OCI-LY3 (cell line): ENCODE results near the gene NR2F1-AS1.

Experiments
- H2AFZ ChIP-seq: fragments of 200-600, 300-600 bp; shearing (Covaris generic); 2 replicates; pipeline ENCODE4 v1.6.0; 2014; ENCODE audit warnings: antibody characterized with exemption, low read depth, low read length
- H3K27ac ChIP-seq: fragments of 200-600, 300-600 bp; sonication (generic); 2 replicates; pipeline ENCODE4 v1.5.1; 2014; ENCODE audit warnings: mild to moderate bottlenecking, low read length, moderate library complexity, mixed read lengths
- H3K27me3 ChIP-seq: fragments of 200-600, 300-600 bp; sonication (generic); 2 replicates; pipeline ENCODE4 v1.6.1; 2014; ENCODE audit warnings: low read depth, low read length, mixed read lengths
- H3K36me3 ChIP-seq: fragments of 200-600, 300-600 bp; sonication (generic); replicated peaks from 2 replicates; pipeline ENCODE3; 2014; ENCODE audit warnings: low read depth, low read length, mixed read lengths
- H3K4me1 ChIP-seq: fragments of 300-600, 200-600 bp; sonication (generic); 2 replicates; pipeline ENCODE4 v1.6.1; 2014; ENCODE audit warnings: low read length, mixed read lengths
- H3K4me2 ChIP-seq: fragments of 200-600, 300-600 bp; sonication (generic); 2 replicates; pipeline ENCODE4 v1.6.1; 2014; ENCODE audit warnings: low read length, mixed read lengths
- H3K4me3 ChIP-seq: fragments of 300-600, 200-600 bp; sonication (generic); 2 replicates; pipeline ENCODE4 v1.5.1; 2014; ENCODE audit warnings: antibody characterized with exemption, mild to moderate bottlenecking, low read length, moderate library complexity
- H3K79me2 ChIP-seq: fragments of 300-600, 200-600 bp; shearing (Covaris generic); 2 replicates; pipeline ENCODE4 v1.6.1; 2014; ENCODE audit warnings: mild to moderate bottlenecking, low read length, mixed read lengths
- H3K9ac ChIP-seq: fragments of 300-600, 200-600 bp; shearing (Covaris generic); 2 replicates; pipeline ENCODE4 v1.6.0; 2014; ENCODE audit warnings: mild to moderate bottlenecking, low read length, moderate library complexity
- H3K9me3 ChIP-seq: fragments of 200-600, 300-600 bp; shearing (Covaris generic); 2 replicates; pipeline ENCODE4 v1.6.1; 2014; ENCODE audit warnings: low read length, mixed read lengths; ENCODE audit not compliant: insufficient read depth
- H4K20me1 ChIP-seq: fragments of 200-600, 300-600 bp; sonication (generic); 2 replicates; pipeline ENCODE4 v1.6.1; 2016; ENCODE audit warnings: low read length, mixed read lengths; ENCODE audit not compliant: insufficient read depth
- EZH2phosphoT487 ChIP-seq: fragments of 200-600 bp; shearing (Covaris generic); IDR thresholded peaks from 2 replicates; pipeline ENCODE4 v1.6.1; 2018; ENCODE audit warnings: antibody characterized with exemption, mixed run types, low read depth
- TF ChIP-seq, protein P1 (sequence below): fragments of 200-600, 300-600 bp; sonication (generic); IDR thresholded peaks from 2 replicates; pipeline ENCODE4 v1.5.1; 2014; ENCODE audit warnings: antibody characterized with exemption, low read length, low read depth

The NR2F1-AS1 gene

DNA sequence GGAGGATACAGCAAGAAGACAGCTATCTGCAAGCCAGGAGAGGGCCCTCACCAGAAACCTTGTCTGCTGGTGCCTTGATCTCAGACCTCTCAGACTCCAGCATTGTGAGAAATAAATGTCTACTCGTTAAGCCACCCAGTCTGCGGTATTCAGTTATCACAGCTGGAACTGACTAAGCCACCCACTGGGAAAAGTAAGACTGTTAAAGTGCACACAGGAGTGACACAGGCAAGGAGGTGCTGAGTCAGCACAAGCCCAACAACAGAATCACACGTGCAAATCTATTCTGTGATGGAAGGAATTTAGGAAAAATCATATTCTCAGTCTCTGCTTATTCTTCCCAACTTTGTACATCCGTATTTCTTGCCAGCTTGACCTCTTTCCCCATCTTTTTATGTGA lies 200.0 kb downstream of the NR2F1-AS1 start:
- no peak overlapping the region for H3K27ac ChIP-seq
- H3K4me1 ChIP-seq, result 0 out of 2 replicates have a peak, but pooled peaks cover 4% of the 10 kb centered on the region
- H3K4me3 ChIP-seq, result no peak overlapping the region
- TF ChIP-seq EZH2phosphoT487, result no peak
- TF ChIP-seq, protein P1, sequence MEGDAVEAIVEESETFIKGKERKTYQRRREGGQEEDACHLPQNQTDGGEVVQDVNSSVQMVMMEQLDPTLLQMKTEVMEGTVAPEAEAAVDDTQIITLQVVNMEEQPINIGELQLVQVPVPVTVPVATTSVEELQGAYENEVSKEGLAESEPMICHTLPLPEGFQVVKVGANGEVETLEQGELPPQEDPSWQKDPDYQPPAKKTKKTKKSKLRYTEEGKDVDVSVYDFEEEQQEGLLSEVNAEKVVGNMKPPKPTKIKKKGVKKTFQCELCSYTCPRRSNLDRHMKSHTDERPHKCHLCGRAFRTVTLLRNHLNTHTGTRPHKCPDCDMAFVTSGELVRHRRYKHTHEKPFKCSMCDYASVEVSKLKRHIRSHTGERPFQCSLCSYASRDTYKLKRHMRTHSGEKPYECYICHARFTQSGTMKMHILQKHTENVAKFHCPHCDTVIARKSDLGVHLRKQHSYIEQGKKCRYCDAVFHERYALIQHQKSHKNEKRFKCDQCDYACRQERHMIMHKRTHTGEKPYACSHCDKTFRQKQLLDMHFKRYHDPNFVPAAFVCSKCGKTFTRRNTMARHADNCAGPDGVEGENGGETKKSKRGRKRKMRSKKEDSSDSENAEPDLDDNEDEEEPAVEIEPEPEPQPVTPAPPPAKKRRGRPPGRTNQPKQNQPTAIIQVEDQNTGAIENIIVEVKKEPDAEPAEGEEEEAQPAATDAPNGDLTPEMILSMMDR, result no peak
- H3K79me2 ChIP-seq, result no peaks in the 10 kb centered on the region
- H3K4me2 ChIP-seq, result no peak overlapping the region
- H3K27me3 ChIP-seq, result no peaks in the 10 kb centered on the region
- H3K9me3 ChIP-seq, result no peaks in the 10 kb centered on the region
- H3K9ac ChIP-seq, result no peak overlapping the region
- no peaks in the 10 kb centered on the region for H3K36me3 ChIP-seq
- no peaks in the 10 kb centered on the region for H4K20me1 ChIP-seq
- H2AFZ ChIP-seq, result no peak overlapping the region

DNA sequence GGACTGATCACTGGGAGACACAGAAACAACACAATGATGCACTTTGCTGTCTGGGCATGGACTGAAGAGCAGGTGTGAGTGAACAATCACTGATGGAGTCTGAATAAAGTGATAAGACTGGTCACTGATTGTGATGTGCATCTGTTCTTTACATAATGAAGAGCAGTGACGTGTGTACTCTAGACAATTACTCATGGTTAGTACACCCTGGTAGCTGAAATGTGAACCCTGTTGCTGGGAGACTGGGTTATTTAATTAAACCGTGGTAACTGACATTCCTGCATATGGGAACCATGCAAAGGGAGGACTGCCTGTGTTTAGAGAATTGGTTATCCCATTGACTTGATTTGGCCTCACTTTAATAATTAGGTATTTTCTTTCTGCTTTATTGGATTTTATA lies 202.9 kb downstream of the NR2F1-AS1 start:
- Histone ChIP-seq H2AFZ (no peak overlapping the region), H3K27me3 (no peaks in the 10 kb centered on the region), H3K9ac (no peak overlapping the region), H3K79me2 (no peaks in the 10 kb centered on the region), H4K20me1 (no peaks in the 10 kb centered on the region), H3K4me2 (no peak overlapping the region), H3K4me3 (no peak overlapping the region), H3K9me3 (no peaks in the 10 kb centered on the region), H3K27ac (no peak overlapping the region), H3K36me3 (no peaks in the 10 kb centered on the region), H3K4me1 (0 out of 2 replicates have a peak, but pooled peaks cover 4% of the 10 kb centered on the region)
- TF ChIP-seq EZH2phosphoT487, result no peak
- TF ChIP-seq, protein P1, result no peak

DNA sequence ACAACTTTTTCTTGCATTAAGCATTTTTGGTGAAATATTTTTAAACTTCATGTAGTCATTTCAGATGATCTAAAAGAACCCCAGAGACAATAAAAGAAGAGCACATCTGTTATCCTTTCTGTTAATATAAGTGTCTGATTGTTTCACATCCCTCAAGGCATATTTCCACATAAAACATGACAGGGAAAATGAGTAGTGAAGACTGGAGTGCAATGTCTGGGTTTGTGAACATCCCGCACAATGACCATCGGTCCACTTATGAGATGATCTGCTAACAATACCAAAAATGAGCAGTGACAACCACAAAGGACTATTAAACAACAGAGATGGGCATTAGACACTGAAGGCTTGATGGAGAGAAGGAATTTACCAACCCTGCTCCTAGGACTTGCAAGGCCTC lies 209.1 kb downstream of the NR2F1-AS1 start:
- Histone ChIP-seq H3K27ac (no peak overlapping the region), H3K79me2 (no peaks in the 10 kb centered on the region), H3K9ac (no peak overlapping the region), H3K4me2 (no peak overlapping the region), H3K27me3 (no peaks in the 10 kb centered on the region), H3K9me3 (no peaks in the 10 kb centered on the region), H2AFZ (no peak overlapping the region), H3K4me3 (no peak overlapping the region), H4K20me1 (no peaks in the 10 kb centered on the region), H3K36me3 (no peaks in the 10 kb centered on the region), H3K4me1 (no peaks in the 10 kb centered on the region)
- TF ChIP-seq EZH2phosphoT487, result no peak
- TF ChIP-seq, protein P1, result no peak

DNA sequence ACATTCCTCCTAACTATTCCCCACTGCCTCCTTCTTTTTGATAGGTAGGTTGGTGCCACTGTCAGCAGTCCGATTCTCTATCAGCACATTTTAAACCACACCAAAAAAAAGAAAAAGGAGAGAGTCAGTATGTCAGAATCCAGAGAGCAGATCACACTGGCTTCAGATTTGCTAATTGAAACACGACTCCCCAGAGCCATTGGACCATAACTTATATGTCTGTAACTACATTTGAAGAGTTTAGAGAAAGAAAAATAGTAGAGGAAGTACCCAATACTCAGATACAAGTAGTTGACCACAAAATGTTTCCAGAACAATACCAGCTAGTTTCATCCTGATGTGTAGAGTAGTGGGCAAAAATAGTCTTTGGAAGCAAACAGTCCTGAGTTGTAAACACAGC lies 216.6 kb downstream of the NR2F1-AS1 start:
- Histone ChIP-seq H3K4me1 (0 out of 2 replicates have a peak, but pooled peaks cover 5% of the 10 kb centered on the region), H2AFZ (no peak overlapping the region), H3K9me3 (no peaks in the 10 kb centered on the region), H3K27ac (no peak overlapping the region), H3K79me2 (no peaks in the 10 kb centered on the region), H4K20me1 (no peaks in the 10 kb centered on the region), H3K4me3 (no peak overlapping the region), H3K9ac (no peak overlapping the region), H3K4me2 (no peak overlapping the region), H3K36me3 (no peaks in the 10 kb centered on the region), H3K27me3 (no peaks in the 10 kb centered on the region)
- TF ChIP-seq EZH2phosphoT487, result no peak
- TF ChIP-seq, protein P1, result no peak
